Panc1 (cell line): ENCODE results near the gene TMCC1. TPM values are rescaled to one million over a fixed set of nuclear protein-coding genes. Genes with fewer than 3 reads are reported as not detected.

Source experiments
- ATAC-seq: fragments of 200-7000 bp; cut with Tn5 transposase; 2 replicates; pipeline ENCODE4 v1.9.1; 2020; ENCODE audit warnings: mild to moderate bottlenecking, moderate library complexity
- BruUV-seq: library from RNA; stranded (reverse); fragments of 400-500 nt; replicated peaks from 2 replicates; lab custom pipeline; 2021; lab: Mats Ljungman, UMichigan
- CTCF ChIA-PET: fragments of 300-600 bp; sonication (Branson Sonifier 250); formaldehyde crosslinking; loops from one replicate; lab custom pipeline; 2022; ENCODE audit warnings: antibody characterized with exemption; lab: Charles Lee
- POLR2A ChIA-PET: fragments of 300-600 bp; sonication (Branson Sonifier 250); formaldehyde crosslinking; loops from one replicate; lab custom pipeline; 2022; ENCODE audit warnings: antibody characterized with exemption; lab: Charles Lee
- DNase-seq: peaks from one replicate; pipeline ENCODE4 v3.0.0-alpha.2; 2010; ENCODE audit warnings: low read depth, low spot score
- H3K27ac ChIP-seq: 2 replicates; pipeline ENCODE4 v1.5.1; 2011; ENCODE audit warnings: mild to moderate bottlenecking, low read length, inconsistent platforms
- H3K27me3 ChIP-seq: fragments of 200-500 bp; sonication (Bioruptor generic); 2 replicates; pipeline ENCODE4 v1.6.0; 2014; ENCODE audit warnings: low read length, inconsistent platforms; ENCODE audit not compliant: control insufficient read depth, insufficient read depth
- H3K36me3 ChIP-seq: fragments of 200-500 bp; sonication (Bioruptor generic); 2 replicates; pipeline ENCODE4 v1.5.1; 2014; ENCODE audit warnings: inconsistent platforms, mild to moderate bottlenecking, low read length, moderate library complexity; ENCODE audit not compliant: control insufficient read depth, insufficient read depth
- H3K4me1 ChIP-seq: 2 replicates; pipeline ENCODE4 v1.5.1; 2011; ENCODE audit warnings: inconsistent platforms, mild to moderate bottlenecking, low read length, moderate library complexity; ENCODE audit not compliant: control insufficient read depth, insufficient read depth
- H3K4me3 ChIP-seq, 2 experiments: 2 replicates each; pipeline ENCODE4 v1.5.1; 2011 to 2012; ENCODE audit warnings: low read depth in 2 of 2, low read length in 2 of 2, mild to moderate bottlenecking in 2 of 2, inconsistent platforms in 1 of 2, moderate library complexity in 1 of 2
- H3K9me3 ChIP-seq: fragments of 200-500 bp; sonication (Bioruptor generic); 2 replicates; pipeline ENCODE4 v1.5.1; 2014; ENCODE audit warnings: low read depth, mild to moderate bottlenecking, inconsistent platforms, low read length, moderate library complexity; ENCODE audit not compliant: control insufficient read depth, insufficient read depth
- POLR2AphosphoS5 ChIP-seq: IDR thresholded peaks from 2 replicates; pipeline ENCODE4 v1.6.1; 2012; ENCODE audit warnings: mild to moderate bottlenecking, low read depth, low read length, moderate library complexity
- SIN3A ChIP-seq: IDR thresholded peaks from 2 replicates; pipeline ENCODE4 v1.6.1; 2012; ENCODE audit warnings: low read depth, mild to moderate bottlenecking, low read length, moderate library complexity, borderline replicate concordance; ENCODE audit not compliant: insufficient read depth
- TCF7L2 ChIP-seq: IDR thresholded peaks from 2 replicates; pipeline ENCODE4 v1.6.1; 2011; ENCODE audit warnings: mild to moderate bottlenecking, low read depth, low read length, inconsistent platforms
- in situ Hi-C: cut with HindIII; loops from 2 replicates; pipeline ENCODE4 v1.10.0; 2016; ENCODE audit warnings: low sequenced_read_pairs, low pct_unique_long_range_greater_than_20kb
- intact Hi-C: fragments of 100-400 bp; cut with micrococcal nuclease; formaldehyde crosslinking; loops from one replicate; pipeline ENCODE4 v1.10.0; 2022; ENCODE audit not compliant: unreplicated experiment
- total RNA-seq: library from RNA; stranded (reverse); gene quantifications from one replicate; pipeline ENCODE4 v1.2.1, GENCODE V29; 2021; ENCODE audit not compliant: unreplicated experiment
- TF ChIP-seq, protein P1 (sequence below), 2 experiments: IDR thresholded peaks; 2 replicates each; pipeline ENCODE4 v1.6.1; 2011 to 2012; ENCODE audit warnings: low read depth in 2 of 2, control low read depth in 1 of 2, low read length in 1 of 2, mild to moderate bottlenecking in 1 of 2, moderate library complexity in 1 of 2; ENCODE audit not compliant: insufficient read depth in 1 of 2
- TF ChIP-seq, protein P2 (sequence below): fragments of 450-650 bp; IDR thresholded peaks from 2 replicates; pipeline ENCODE4 v1.5.1; 2017; ENCODE audit warnings: mild to moderate bottlenecking

TMCC1 gene
- total RNA-seq, 1 experiment from 2014 or later, result 33.2 TPM

DNA sequence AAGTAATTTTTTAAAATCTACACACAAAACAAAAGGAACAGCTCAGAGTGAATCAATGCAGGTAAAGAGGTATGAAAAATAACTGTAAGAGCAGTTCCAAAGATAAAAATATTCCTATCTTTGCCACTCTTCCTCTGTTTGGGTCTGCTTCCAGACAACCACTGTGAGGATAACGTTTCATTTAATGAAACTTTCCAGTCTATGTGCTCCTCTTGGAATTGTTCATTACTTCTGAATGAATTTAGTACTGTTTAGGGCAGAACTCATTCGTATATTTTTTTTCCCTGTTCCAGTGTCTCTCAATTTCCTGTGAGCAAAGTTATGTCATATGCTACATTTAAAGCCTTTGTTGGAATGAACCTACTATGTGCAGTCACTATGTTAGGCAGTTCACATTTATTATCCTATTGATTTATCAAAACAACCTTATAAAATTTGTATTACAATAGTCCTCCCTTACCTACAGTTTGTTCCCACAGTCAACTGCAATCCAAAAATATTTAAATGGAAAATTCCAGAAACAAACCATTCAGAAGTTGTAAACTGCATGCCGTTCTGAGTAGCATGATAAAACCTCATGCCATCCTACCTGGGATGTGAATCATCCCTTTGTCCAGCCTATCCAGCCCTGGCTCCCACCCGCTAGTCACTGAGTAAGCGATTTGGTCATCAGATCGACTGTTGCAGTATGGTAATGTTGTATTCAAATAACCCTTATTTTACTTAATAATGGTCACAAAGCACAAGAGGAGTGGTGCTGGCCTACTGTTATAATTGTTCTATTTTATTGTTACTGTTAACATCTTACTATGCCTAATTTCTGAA lies 98.1 kb downstream of the TMCC1 start:
- H3K36me3 ChIP-seq, result no peaks in the 10 kb centered on the region
- CTCF ChIA-PET, result no interaction called here
- H3K9me3 ChIP-seq, result no peaks in the 10 kb centered on the region
- peaks cover 34% of the 10 kb centered on the region for H3K4me1 ChIP-seq
- DNase-seq, result peak; percentile 42
- H3K27me3 ChIP-seq, result no peaks in the 10 kb centered on the region
- in situ Hi-C loops (no loop called here), intact Hi-C loops (no loop called here)
- TF ChIP-seq, protein P1, sequence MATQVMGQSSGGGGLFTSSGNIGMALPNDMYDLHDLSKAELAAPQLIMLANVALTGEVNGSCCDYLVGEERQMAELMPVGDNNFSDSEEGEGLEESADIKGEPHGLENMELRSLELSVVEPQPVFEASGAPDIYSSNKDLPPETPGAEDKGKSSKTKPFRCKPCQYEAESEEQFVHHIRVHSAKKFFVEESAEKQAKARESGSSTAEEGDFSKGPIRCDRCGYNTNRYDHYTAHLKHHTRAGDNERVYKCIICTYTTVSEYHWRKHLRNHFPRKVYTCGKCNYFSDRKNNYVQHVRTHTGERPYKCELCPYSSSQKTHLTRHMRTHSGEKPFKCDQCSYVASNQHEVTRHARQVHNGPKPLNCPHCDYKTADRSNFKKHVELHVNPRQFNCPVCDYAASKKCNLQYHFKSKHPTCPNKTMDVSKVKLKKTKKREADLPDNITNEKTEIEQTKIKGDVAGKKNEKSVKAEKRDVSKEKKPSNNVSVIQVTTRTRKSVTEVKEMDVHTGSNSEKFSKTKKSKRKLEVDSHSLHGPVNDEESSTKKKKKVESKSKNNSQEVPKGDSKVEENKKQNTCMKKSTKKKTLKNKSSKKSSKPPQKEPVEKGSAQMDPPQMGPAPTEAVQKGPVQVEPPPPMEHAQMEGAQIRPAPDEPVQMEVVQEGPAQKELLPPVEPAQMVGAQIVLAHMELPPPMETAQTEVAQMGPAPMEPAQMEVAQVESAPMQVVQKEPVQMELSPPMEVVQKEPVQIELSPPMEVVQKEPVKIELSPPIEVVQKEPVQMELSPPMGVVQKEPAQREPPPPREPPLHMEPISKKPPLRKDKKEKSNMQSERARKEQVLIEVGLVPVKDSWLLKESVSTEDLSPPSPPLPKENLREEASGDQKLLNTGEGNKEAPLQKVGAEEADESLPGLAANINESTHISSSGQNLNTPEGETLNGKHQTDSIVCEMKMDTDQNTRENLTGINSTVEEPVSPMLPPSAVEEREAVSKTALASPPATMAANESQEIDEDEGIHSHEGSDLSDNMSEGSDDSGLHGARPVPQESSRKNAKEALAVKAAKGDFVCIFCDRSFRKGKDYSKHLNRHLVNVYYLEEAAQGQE (IDR thresholded peaks at IDR 0.05; ENCODE audit: insufficient read depth in 1 of 2, low read depth in 2 of 2, low read length in 1 of 2), result no peak
- TF ChIP-seq SIN3A, result no peak
- no peak for TF ChIP-seq TCF7L2
- TF ChIP-seq POLR2AphosphoS5, result no peak
- TF ChIP-seq, protein P2, sequence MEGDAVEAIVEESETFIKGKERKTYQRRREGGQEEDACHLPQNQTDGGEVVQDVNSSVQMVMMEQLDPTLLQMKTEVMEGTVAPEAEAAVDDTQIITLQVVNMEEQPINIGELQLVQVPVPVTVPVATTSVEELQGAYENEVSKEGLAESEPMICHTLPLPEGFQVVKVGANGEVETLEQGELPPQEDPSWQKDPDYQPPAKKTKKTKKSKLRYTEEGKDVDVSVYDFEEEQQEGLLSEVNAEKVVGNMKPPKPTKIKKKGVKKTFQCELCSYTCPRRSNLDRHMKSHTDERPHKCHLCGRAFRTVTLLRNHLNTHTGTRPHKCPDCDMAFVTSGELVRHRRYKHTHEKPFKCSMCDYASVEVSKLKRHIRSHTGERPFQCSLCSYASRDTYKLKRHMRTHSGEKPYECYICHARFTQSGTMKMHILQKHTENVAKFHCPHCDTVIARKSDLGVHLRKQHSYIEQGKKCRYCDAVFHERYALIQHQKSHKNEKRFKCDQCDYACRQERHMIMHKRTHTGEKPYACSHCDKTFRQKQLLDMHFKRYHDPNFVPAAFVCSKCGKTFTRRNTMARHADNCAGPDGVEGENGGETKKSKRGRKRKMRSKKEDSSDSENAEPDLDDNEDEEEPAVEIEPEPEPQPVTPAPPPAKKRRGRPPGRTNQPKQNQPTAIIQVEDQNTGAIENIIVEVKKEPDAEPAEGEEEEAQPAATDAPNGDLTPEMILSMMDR, result no peak
- peak overlapping the region; percentile 73 for H3K27ac ChIP-seq
- BruUV-seq, result no TSS peak
- ATAC-seq, result no peak
- POLR2A ChIA-PET, result no interaction called here
- peak overlapping the region in 1 of 2 experiments; percentile 47; a peak in 2 of 4 replicates for H3K4me3 ChIP-seq

DNA sequence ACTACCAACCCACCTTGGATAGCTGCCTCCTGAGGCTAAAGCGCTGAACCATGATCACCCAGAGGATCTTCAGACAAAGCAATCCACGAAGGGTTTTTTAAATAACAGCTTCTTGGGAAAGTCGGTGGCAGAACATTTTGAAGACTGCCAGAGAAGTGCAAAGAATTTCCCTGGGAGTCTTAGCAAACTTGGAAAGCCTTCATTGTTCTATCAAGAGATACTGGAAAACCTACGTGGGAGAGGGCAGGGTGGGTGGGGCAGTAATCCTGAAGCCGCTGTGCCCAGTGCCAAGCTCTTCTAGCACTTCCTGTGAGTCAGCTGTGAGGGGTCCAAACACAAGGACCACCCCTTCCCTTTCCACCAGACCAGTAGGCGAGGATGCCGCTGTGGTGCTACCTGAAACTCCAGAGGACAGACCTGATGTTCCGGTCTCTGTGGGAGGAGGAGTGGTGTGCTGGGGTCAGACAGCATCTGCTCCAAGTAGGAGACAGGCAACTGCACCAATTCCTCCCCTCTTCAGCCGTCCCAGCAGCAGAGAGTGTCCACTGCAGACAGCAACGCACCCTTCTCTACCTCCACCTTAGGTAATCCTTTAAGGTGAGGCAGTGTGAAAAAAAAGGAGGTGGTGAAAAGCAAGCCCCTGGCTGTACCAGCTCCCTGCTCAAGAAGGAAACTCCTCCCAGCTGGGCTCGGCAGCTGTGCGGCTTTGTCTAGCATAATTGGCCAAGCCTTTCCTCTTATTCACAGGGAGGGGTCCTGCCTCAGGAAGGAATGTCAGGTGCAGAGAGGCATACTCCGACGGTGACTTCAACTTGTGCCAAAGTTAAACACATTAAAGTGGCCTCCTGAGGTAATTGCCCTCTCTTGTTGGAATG lies 99.0 kb downstream of the TMCC1 start:
- intact Hi-C loops (no loop called here), in situ Hi-C loops (no loop called here)
- Histone ChIP-seq H3K4me1 (peaks cover 34% of the 10 kb centered on the region), H3K36me3 (no peaks in the 10 kb centered on the region), H3K9me3 (no peaks in the 10 kb centered on the region), H3K27ac (peak overlapping the region; percentile 73), H3K27me3 (no peaks in the 10 kb centered on the region), H3K4me3 (peak overlapping the region; percentile 10 to 47; a peak in 3 of 4 replicates)
- DNase-seq (peak; percentile 30), ATAC-seq (peak; percentile 86)
- ChIA-PET CTCF (no interaction called here), POLR2A (no interaction called here)
- BruUV-seq, result no TSS peak
- TF ChIP-seq, protein P1 (IDR thresholded peaks at IDR 0.05; ENCODE audit: insufficient read depth in 1 of 2, low read depth in 2 of 2, low read length in 1 of 2), result no peak
- TF ChIP-seq TCF7L2 (no peak), SIN3A (no peak), POLR2AphosphoS5 (no peak)
- TF ChIP-seq, protein P2, result no peak
